NCI-H345 treated with DMSO at 0.1 percent for 48 hours (cell line): ENCODE measurements around the gene KPNB1.

Source experiments
- DNase-seq: peaks from one replicate; lab custom pipeline; 2025; ENCODE audit not compliant: unreplicated experiment; lab: John Stamatoyannopoulos, UW

KPNB1 gene

DNA sequence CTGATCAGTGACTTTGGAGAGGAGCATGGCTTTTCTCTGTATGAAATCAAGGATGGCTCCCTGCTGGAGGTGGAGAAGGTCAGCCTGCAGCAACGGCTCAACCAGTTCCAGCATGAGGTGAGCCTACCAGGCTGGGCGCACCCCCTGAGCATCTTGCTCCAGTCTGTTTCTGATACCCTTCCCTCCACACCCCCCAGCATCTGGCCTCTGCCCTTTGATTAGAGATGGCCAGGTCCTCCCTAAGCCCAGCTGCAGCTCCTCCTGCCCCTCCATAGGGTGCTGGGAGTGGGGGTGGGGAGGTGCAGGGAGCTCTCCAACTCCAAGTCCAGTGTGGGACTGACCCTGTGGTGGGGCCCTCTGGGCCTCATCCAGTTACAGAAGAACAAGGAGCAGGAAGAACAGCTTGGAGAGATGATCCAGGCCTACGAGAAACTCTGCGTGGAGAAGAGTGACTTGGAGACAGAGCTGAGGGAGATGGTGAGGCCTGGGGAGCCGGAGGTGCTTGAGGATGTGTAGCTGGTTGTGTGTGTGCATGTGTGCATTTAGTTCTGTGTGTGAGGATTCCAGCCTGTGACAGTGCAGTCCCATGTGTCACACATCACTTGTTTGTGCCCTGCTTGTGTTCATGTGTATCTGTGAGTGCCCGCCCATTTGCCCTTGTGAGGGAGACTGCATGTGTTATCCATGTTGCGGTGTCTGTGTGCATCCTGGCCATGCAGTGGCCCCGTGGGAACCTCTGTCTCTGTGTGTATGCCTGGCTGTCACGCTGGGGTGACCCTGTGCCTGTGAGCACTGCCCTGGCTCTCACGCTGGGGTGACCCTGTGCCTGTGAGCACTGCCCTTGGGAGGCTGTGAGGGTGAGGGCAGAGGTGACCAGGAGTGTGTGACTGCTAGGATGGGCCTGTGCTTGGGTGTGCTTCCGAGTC, 47.3 kb downstream of the KPNB1 start:
- DNase-seq: no peak

DNA sequence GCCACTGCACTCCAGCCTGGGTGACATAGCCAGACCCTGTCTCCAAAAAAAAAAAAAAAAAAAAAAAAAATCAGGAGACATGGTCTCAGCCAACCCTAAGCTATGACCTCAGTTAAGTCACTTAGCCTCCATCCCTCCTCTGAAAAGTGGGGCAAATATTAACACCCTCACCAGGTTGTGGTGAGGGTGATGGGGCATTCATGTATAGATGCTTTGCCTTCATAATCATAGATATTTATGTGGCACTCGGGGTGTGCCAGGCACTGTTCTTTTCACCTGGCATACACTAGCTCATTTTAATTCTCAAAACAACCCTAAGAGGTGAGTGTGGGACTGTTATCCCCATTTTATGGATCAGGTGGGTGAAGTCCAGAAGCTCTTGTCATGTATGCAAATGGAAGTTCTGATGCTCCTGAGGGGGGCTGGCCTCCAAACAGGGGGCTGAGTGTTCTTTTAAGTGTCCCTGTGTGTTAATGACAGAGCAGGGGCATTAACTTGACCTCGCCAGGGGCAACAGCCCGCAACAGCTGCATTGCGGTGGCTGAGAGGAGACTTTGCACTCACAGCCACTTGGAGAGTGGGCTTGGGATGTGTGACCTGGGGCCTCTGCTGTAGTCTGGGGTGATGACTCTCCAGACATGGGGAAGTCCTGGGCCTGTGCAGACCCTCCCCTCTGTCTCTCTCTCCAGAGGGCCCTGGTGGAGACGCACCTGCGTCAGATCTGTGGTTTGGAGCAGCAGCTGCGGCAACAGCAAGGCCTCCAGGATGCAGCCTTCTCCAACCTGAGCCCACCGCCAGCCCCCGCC, 48.4 kb downstream of the KPNB1 start:
- DNase-seq: no peak

DNA sequence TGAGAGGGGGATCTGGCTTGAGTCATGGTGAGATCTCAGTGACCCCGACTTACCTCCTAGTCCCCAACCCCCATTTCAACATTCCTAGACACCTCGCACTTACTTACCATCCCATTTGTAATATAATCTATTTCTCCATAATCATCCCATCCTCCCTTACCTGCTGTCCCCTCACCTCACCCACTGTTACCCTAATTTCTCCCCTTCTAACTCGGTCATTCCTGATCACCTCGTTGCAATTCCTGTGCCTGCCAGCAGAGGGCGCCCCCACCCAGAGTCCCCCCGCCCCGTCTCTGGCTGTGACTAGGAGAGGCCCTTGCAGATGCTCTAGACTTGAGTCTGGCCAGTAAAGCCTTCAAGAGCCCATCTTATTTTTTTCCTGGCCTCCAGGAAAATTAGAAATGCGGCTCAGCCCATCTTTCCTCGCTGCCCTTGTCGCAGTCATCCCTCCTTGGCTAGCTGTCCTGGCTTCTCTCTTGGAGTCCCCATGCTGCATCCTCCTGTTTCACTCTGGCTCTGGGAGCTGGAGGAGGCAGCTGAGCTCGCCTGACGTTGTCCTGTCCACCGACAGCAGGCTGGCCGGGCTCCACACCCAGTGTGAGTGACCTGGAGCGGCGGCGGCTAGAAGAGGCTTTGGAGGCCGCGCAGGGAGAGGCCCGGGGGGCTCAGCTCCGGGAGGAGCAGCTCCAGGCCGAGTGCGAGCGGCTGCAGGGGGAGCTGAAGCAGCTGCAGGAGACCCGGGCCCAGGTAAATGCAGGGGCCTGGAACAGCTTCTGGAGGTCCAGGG, 49.2 kb downstream of the KPNB1 start:
- DNase-seq: peak; percentile 35

DNA sequence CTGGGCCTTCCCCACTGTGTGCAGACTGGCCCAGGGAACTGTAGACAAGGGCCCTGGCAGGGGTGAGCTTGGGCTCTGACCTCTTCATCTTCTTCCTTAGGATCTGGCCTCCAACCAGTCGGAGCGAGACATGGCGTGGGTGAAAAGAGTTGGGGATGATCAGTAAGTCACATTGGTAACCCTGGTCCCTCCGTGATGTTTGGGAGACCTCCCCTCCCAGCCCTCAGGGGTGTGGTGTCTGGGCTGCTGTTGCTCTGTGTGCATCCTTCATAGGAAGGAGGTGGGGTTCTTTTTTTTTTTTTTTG, 49.8 kb downstream of the KPNB1 start:
- DNase-seq: no peak

DNA sequence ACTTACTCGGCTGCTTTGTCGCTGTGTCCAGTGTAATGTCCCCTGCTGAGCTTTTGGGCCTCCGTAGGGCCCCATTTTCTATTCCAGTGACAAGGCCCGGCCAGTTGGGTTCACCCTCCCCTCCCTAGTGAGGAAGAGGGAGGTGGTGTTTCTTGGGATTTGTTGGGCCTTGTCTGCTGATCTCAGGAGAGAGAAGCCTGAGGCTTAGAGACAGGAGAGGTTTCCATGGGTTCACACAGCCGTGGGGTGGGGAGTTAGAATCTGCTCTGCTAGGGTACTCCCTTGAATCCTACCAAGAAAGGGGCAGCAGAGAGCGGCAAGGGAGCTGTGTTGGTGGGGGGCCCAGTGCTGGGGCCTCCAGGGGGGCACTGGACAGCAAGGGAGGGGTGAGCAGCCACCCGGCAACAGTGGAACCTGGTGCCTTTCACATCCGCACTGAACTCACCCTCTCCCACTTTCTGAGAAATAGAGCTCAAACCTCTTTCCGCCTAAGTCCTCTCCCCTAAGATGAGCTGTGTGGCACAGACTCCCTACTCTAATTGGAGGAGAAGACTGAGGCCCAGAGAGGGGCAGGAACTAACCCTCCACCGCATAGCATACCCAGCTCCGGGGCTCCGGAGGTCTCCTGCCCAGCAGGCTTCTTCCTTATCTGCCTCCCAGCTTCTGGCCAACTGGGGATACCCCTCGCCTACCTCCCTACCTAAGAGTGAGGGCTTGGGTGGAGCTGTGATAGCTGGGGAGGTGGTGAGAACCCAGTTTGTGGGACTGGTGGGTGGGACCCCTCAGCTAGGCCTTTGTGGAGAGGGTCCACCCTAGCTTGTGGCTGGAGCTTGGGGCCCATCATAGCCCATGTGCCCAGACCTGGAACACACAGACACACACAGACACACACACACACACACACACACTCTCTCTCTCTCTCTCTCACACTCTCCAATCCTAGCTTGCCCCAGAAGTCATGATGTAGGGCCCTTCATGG, 51.0 kb downstream of the KPNB1 start:
- DNase-seq: no peak

DNA sequence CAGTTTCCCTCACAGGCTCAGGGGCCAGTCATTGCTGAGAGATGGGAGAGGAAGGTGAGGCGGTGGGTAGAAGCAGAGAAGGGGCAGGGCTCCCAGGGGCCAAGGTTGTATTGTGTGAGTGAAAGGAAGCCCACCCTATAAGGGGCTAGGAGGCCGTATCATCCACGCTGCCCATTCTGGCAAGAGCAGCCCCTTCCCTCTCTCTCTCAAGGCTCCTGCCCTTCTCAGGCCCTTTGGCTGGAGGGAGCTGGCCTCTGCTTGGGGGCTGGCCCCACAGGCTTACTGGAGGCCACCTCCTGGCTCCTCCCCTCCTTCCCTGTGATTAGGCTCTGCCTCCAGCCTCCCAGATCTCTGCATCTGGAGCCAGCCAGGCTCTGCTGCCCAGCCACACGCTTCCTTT, 51.9 kb downstream of the KPNB1 start:
- no peak for DNase-seq

DNA sequence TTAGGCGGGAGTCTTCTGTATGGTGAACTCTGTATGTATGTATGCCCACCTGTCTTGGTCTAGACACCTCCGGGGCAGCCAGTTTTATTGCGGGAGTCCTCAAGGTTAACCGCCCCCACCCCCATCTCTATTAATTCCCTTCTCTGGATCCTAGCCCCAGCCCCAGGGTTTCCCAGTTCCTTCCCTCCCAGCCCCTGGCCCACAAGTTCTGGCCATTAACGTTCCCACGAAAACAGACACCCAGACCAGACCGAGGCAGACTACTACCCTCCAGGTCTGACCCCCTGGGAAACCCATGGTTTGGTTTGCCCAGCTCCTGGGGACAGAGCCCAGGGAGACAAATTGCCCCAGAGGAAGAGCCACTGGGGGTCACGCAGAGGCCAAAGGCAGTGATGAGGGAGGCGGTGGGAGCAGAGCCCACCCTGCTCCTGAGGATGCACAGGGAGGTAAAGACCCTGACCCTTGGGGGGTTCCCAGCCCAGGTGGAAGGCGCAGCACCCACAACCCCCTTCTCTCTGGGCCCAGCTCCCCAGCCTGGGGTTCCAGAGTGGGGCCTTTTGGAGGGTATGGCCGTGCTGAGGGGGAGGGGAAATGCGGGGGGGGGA, 52.8 kb downstream of the KPNB1 start:
- no peak for DNase-seq

DNA sequence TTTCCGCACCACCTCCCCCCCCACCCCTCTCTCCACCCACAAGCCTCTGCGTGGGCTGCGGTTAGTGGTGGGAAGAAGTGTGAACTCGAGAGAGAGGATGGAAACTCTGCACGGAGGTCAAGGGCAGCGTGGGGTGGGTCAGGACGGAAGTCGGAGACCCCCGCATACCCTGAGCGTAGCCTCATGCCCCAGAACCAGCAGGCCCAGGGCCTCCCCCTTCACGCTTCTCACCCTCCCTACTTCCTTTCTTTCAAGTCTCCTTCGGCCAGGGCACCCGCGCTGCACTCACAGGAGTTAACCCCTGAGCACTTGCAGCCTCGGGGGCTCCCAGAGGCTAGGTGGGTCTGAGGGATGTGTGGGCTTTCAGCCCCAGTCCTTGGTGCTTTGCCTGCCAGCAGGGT, 53.5 kb downstream of the KPNB1 start:
- DNase-seq: no peak

DNA sequence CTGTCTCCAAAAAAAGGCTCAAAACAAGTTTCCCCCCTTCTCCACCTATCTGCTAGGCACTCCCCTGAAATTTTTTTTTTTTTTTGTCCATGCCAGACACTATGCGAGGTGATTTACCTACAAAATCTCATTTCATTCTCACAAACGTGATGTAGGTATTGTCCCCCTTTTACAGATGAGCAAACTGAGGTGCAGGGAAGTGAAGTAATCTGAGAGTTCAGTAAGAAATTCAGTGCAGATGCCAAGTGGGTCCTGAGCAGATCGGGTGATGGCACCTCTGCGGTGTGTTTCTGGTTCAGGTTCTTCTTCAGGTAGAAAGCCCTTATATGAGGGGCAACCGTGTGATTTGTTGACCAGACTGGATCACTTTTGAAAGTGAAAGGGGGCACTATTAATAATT, 54.0 kb downstream of the KPNB1 start:
- DNase-seq: no peak

DNA sequence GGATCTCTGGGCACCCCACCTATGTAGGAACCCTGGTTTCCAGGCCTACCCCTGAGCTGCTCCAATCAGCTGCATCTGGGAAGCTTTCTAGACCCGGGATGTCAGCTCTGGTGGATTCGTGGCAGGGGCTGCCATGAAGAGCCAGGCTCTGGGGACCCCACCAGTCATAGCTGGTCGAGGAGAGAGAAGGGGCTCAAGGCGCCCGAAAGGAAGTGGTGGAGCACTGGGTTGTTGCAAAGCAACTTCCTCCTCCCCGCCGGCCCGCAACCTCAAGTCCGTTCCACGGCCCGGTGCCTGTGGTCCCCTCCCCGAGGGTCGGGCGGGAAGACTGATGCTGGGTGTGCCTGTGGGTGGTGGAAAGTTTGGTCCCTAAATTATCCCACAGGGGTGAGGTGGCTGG, 54.4 kb downstream of the KPNB1 start:
- no peak for DNase-seq

DNA sequence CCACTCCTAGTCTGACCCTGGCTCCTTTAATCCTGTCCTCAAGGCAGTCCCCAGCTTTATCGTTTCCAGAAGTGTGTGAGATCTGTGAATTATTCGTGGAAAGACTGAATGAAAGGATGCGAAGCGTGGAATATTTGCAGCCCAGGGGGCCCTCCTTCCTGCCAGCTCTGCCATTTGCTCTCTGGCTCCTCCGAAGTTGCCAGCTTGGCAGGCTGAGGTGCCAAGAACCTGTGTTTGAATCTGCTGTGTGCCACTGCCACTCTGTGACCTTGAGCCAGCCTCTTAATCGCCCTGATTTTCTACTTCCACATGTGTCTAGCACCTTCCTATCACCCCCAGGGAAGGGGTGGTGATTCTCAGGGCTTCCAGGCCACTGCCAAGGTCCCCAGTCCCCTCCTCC, 55.0 kb downstream of the KPNB1 start:
- DNase-seq: no peak

DNA sequence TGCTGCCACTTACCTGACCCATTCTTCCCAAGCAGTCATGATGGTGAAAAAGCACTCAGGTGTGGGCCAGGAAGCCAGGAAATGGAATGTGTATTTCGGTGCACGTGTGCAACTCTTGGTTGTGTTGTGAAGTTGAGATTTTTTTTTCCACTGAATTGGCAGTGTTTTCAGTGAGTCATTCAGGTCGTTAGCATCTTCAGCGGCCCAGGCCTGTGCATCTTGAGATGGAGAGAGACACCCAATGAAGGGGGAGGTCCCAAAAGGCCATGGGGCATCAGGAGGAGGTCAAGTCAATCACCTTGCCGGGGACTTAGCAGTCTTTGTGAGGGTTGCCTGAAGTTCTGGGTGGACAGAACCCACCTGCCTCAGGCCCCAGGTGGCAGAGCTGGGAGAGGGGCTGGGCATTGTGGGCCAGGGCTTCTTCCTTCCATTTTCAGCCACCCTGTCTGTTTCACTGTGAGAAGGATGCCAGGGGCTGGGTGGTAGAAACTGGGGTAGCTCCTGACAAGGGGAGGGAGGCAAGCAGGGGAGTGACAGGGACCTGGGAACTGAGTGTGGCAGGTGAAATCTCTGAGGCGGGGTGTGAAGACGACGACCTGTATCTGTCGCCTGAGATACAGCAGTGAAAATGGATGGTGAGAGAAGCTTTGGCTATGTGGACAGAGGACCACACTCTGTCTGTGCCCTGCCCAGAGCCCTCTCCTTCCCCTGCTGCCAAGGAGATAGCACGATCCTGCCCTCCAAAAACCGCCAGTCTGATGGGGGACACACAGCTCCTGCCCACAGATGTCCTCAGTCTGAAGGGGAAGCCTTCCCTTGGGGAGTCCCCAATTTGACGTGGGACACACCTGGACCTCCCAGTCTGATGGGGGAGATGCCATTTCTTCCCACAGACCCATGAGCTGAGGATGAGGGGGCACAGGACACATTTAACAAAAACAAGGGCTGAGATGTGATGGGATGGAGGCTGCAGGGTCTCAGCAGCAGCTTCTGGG, 56.1 kb downstream of the KPNB1 start:
- DNase-seq: no peak

DNA sequence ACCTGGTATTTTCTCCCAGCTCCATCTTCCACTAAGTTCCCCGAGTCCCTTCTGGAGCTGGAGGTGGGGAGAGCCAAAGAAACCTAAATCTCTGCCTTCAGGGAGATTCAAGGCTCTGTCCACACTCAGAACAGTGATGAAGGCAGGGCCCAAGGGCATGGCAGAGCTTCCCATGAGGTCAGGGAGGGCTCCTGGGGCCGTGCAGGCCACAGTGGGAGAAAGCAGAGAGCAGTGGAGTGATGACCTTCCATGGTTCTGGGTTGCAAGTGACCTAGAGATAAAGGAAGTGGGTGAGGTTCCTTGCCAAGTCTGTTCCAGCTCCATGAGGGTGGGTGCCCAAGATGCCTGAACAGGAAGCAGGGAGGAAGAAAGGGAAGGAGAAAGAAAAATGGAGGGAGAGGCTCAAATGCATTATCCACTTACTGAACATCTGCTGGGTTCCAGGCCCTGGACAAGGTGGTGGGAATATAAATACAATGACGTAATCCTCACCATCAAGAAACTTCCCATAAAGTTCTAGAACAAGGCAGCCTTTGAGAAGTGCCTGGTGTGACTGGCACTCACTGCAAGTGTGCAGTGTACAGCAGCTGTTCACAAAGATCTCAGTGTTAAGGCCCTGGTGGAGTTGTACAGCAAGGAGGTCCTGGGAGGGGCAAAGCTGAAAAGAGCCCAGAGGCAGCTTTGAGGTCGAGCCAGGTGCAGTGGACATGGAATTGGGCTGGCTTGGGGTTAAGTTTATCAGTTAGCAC, 57.5 kb downstream of the KPNB1 start:
- DNase-seq: no peak

DNA sequence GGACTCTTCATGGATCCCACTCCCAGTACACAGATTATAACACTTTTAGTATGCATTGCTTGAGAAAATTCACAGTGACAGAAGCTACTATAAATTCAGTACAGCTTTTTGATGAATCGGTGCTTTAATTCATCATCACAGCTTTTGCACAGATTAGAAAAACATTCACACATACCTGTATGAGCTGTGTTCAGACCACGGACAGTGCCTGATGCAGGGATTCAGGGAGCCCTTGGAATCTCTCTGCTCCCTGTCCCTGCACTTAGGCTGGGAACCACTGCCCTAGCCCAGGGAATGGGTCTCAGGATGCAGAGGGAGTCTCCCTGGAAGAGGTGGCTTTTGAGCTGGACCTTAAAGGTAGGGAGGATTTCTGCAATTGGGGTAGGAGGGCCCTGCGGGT, 58.2 kb downstream of the KPNB1 start:
- DNase-seq: no peak

DNA sequence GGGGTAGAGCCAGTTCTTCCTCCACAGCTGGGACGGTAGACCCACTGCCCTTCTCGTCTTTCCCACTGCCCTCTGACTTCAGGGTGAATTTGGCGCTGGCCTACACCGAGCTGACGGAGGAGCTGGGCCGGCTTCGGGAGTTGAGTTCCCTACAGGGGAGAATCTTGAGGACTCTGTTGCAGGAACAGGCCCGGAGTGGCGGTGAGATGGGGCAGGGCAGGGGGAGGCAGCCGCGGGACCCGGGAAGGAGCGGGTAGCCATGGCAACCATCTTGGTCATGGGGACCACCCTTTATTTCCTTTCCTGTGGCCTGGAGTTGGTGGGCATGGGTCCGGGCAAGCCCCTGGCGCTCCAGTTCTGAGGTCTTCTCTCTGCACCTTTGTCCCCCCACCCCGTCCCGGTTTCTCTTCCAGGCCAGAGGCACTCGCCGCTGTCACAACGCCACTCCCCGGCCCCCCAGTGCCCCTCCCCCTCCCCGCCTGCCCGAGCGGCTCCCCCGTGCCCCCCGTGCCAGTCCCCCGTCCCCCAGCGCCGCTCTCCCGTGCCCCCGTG, 58.7 kb downstream of the KPNB1 start:
- DNase-seq: no peak

DNA sequence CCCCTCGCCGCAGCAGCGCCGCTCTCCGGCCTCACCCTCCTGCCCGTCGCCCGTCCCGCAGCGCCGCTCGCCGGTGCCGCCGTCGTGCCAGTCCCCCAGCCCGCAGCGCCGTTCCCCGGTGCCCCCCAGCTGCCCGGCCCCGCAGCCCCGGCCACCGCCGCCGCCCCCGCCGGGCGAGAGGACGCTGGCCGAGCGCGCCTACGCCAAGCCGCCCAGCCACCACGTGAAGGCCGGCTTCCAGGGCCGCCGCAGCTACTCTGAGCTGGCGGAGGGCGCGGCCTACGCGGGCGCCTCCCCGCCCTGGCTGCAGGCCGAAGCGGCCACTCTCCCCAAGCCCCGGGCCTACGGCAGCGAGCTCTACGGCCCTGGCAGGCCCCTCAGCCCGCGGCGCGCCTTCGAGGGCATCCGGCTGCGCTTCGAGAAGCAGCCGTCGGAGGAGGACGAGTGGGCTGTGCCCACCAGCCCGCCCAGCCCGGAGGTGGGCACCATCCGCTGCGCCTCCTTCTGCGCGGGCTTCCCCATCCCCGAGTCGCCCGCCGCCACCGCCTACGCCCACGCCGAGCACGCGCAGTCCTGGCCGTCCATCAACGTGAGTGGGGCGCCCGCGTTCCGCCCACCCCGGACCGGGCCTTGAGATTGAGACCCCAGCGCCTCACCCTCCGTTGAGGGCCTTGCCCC, 59.3 kb downstream of the KPNB1 start:
- DNase-seq: no peak

DNA sequence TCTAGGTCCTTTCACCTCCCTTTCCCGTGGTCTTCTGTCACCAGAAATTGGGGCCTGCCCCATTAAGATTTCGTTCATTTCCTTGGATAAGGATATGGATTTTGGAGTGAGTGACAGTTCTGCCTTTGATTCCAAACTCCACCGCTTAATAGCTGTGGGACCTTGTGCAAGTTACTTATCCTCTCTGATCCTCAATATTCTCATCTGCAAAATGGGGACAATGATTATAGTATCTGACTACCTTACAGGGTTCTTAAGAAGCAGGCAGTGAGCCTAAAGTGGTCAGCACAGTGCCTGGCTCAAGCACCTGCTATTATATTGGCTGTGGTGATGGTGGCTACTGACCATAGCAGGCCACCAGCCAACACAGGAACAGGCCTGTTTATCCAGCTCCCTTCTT, 59.9 kb downstream of the KPNB1 start:
- DNase-seq: no peak
